ENCODE results near the gene HOTAIR.

HOTAIR gene

DNA sequence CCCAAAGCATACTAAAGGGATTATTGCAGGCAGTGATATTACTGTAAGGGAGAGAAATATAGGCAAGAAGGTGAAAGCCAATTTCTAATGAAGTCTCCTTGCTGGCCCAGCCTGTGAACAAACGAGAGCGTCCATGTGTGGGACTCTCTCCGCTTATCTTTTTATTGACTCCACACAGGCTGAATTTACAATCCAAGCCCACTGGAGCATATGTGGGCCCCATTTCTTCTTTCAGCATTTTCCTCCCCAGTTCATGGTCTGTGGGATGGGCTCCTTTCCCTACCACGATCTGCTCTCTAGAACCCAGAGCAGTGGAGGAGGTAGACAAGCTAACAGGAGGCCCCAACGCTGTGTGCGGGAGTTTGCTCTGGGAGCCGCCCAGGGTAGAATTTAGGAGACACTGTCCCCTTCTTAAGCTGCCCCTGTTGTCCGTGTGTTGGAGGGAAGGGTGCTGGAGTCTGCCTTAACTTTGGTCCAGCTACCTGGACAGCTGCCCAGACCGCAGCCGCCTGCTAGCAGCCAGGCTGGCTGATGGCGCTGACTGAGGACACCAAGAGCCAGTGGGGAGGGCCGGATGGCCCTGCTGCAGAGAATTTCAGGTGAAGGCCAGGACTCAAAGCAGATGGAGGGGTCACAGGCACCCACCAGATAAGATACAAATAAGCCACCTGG is 5.0 kb downstream of the HOTAIR start:
- DNase-seq (ENCODE audit: low read depth), result no peak
- H3K4me3 ChIP-seq (ENCODE audit: low read length), result no peak overlapping the region
- TF ChIP-seq, protein P1, sequence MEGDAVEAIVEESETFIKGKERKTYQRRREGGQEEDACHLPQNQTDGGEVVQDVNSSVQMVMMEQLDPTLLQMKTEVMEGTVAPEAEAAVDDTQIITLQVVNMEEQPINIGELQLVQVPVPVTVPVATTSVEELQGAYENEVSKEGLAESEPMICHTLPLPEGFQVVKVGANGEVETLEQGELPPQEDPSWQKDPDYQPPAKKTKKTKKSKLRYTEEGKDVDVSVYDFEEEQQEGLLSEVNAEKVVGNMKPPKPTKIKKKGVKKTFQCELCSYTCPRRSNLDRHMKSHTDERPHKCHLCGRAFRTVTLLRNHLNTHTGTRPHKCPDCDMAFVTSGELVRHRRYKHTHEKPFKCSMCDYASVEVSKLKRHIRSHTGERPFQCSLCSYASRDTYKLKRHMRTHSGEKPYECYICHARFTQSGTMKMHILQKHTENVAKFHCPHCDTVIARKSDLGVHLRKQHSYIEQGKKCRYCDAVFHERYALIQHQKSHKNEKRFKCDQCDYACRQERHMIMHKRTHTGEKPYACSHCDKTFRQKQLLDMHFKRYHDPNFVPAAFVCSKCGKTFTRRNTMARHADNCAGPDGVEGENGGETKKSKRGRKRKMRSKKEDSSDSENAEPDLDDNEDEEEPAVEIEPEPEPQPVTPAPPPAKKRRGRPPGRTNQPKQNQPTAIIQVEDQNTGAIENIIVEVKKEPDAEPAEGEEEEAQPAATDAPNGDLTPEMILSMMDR (conservative IDR thresholded peaks at IDR 0.05; ENCODE audit: low read length), result no peak

DNA sequence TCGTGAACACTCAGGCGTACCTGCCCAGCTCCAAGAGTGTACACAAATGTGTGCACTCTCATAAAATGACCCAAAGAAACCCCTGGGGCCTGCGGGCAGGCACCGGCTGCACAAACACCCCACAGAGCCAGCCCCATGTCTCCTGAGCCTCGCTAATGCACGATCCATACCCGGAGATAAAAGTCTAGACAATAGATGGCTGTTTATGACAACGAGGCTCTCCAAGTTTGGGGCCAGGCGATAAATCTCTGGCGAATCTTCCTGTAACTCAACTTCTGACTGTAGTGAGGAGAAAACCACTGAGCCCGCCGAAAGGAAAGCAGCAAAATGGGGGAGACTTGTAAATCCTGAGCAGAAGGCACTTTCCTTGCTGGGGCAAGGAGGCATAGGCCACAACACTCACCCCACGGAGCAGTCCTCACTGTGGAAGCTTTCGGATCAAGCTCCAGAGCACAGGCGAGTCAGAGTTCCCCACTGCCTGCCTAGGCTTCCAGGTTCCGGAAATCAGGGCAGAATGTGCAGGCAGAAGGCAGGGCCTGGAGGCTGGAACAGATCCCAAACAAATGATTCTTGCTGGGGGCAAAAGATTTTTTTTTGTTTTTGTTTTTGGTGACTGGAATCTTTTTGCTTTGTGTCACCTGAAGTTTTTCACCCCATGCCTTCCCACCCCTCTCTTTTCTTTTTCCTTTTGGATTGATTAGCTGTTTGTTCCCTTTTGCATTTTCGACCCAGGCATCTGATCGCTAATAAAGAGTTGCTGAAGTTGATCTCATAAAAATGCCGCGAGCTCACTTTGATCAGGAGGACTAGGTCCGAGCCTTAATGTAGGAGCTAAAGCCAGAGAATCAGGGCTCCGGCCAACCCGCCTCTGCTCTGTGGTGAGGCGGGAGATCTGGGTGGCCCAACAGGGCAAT is 6.3 kb downstream of the HOTAIR start:
- no peak for DNase-seq (ENCODE audit: low read depth)
- no peak overlapping the region for H3K4me3 ChIP-seq (ENCODE audit: low read length)
- TF ChIP-seq, protein P1 (conservative IDR thresholded peaks at IDR 0.05; ENCODE audit: low read length), result no peak

DNA sequence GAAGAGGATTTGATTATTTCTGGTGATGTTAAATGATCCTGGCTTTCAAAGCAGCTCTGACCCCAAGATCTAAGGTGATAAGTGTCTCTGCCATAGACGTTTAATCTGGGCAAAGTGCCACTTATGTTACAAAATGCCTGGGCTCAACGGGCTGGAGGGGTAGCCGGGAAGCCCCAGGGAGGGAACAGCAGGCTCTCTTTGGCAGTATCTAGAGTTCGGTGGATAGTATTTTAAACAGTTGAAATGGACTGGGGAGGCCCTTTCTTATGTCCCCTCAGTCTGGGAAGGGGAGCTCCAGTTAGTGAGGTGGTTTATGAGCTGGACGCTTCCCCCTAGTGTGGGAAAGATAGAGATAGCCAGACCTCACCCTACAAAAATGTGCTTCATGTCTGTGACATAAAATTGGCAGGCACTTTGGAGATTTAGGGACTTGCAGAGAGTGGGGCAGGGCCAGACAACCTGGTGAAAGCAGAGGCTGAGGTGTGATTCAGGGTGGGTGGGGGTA is 7.3 kb downstream of the HOTAIR start:
- H3K4me3 ChIP-seq (ENCODE audit: low read length), result no peak overlapping the region
- TF ChIP-seq, protein P1 (conservative IDR thresholded peaks at IDR 0.05; ENCODE audit: low read length), result no peak
- DNase-seq (ENCODE audit: low read depth), result no peak

DNA sequence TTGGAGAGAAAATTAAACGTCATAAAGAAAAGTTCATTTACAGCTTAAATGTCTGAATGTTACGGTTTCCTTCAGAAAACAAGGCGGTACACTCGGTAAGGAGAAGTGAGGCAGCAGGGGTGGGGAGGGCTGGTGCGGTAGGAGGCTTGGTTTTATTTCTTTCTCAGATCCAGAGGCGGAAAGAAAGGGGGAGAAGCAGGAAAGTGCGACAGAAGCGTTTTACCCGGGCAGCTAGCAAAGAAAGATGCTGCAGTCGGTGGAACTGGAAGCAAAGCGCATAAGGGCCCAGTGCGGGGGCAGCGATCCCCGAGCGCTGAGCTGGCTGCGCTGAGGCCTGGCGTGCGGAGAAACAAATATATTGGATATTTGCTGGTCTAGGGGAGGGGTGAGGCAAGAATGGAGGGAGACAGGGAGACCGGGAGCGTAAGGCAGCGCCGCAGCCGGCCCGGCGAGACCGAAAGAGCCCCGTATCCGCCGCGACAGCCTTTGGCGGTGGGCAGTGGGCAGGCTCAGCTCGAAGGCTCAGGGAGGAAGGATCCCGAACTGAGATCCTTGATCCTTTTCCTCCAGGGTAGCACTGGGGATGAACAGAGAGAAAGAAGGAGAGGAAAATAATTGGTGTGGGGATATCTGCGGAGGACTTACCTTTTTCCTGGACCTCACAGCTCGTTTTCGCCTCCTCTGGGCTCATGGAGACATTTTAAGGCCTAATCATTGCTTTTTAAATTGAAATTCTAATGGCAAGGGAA is 8.2 kb downstream of the HOTAIR start:
- H3K4me3 ChIP-seq (ENCODE audit: low read length), result peak overlapping the region; percentile 29

DNA sequence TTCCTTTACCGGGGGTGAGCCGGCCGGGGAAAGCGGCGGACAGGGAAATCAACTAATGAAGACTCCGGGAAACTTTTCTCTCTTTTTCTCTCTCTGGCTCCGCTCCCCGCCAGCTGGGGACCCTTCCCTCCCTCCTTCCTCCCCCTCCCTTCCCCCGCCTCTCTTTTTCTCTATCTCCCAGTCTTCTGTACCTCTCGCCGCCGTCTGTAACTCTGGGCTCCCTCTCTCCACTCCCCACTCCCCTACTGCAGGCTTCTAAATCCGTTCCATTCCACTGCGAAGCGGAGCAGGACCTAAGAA is 8.7 kb downstream of the HOTAIR start:
- DNase-seq (ENCODE audit: low read depth), result no peak
- TF ChIP-seq, protein P1 (conservative IDR thresholded peaks at IDR 0.05; ENCODE audit: low read length), result no peak
- peak overlapping the region; percentile 29 for H3K4me3 ChIP-seq (ENCODE audit: low read length)

More for the DNA sequence above, 8.2 kb downstream of the HOTAIR start:
- DNase-seq (ENCODE audit: low read depth), result no peak
- TF ChIP-seq, protein P1 (conservative IDR thresholded peaks at IDR 0.05; ENCODE audit: low read length), result no peak

DNA sequence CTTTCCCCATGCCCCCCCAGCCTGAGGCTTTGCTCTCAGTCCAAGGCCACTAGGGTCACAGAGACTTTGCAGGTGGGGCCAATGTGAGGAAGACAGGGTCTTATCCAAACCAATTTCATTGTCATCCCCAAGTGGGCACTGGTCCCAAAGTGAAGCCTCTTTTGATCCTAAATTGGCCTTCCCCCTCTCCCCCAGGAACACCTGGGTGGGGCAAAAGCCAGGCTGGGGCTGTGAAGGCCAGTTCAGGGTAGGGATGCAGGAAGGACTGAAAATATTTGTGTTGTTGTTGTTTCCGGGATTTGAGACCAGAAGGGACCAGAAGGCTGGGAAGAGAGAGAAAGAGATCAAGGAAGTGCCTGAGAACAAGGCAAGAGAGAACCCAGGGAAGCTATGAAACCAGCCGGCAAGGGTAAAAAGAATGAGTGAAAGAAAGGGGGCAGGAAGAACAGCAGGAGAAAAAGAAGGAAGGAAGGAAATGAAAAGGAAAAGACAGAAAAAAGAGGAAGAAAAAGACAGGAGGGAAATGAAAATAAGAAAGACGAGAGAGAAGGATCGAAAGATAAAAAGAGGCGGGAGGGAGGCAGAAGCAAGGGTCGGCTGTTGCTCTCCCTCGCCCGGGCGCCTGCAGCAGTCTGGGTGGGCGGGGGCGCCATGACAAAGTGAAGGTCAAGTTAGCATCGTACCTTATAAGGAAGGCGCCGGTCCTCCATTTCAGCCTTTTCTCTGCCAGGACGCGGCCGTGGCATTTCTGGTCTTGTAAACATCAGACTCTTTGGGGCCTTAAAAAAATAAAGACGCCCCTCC is 9.3 kb downstream of the HOTAIR start:
- DNase-seq (ENCODE audit: low read depth), result no peak
- TF ChIP-seq, protein P1 (conservative IDR thresholded peaks at IDR 0.05; ENCODE audit: low read length), result no peak
- H3K4me3 ChIP-seq (ENCODE audit: low read length), result no peak overlapping the region
